GM18870 (cell line): ENCODE data around the gene UFM1.
"Not testable (repeated sequence)": the region's sequence is repeated elsewhere in the genome, so short reads cannot be mapped to it uniquely, and the experiment has no call there.

Source experiments
- ATAC-seq: cut with Tn5 transposase; IDR thresholded peaks from one replicate; pipeline ENCODE4 v1.9.1; 2021; ENCODE audit warnings: moderate library complexity; ENCODE audit not compliant: unreplicated experiment

The UFM1 gene

DNA sequence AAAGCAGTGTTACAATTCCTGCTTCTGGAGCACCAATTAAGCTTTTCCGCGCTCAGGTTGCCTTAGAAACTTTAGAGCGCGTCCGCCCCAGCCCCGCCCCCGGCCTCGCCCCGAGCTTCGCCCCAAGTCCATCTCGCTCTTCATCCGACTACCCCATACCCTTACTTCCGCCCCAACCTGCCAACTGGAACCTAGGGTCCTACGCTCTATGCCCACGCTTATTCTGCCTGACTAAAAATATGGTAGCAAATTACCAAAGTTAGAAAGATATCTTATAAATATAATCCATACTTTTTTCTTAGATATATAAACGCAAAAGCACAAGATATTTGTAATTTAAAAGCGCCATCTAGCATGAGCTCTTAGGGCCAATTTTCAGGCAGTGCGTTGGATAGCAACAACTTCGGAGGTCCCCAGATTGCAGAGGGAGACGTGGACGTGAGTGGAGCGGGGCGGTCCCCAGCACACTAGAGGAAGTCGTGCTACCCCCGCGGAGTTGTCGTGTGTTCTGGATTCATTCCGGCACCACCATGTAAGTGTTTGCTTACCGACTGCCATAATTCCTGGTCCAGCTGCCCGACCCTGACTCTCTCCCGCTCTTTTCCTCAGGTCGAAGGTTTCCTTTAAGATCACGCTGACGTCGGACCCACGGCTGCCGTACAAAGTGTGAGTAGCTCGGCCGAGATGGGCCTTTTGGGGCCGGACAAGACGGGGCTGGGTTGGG lies at the start of gene UFM1:
Gene UFM1 (plus strand): TSS at position 462 of the 724 bp plus-strand sequence. CDS start 69 bp downstream, at position 531.
- peak; percentile 92 for ATAC-seq

DNA sequence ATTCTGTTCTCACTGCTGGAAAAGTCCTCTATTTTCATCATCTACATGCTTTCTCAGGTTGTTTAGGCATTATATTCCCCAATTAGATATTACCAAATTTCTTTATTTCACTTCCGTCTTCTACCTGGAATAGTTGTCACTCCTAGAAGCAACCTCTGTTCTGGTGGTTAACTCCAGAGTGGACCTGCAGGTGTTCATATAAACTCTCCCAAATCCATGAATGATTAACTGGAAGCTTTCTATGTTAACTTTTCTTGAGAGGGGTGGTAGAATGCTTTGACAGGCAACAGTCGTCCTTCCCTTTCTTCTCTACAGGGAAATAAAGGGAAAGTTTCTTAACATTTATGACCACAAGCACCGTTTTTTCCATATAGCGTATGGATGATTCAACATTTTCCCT lies 48.4 kb upstream of the UFM1 start:
- ATAC-seq = no peak

DNA sequence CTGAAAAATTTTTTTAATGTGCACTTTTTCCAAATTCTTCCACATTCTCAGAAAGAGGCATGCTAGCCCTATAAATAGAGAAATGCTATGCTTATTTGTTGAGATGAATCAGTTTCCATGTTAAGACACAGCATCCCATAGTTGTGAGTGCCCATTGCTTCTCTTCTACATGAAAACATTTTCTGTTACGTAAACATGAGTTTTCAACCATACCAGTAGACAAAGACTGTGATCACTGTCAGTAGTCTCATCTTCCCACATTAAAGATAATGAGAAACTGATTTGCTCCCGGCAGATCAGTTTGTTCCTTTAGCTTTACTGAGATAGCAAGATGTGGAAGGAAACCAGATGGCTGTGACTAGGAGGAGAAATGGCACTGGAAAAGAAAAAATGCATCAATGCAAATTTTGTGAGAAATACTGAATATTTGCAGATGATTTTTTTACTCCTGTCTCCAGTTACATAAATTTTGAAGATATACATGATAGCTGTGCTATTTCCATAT lies 45.8 kb upstream of the UFM1 start:
- no peak for ATAC-seq

DNA sequence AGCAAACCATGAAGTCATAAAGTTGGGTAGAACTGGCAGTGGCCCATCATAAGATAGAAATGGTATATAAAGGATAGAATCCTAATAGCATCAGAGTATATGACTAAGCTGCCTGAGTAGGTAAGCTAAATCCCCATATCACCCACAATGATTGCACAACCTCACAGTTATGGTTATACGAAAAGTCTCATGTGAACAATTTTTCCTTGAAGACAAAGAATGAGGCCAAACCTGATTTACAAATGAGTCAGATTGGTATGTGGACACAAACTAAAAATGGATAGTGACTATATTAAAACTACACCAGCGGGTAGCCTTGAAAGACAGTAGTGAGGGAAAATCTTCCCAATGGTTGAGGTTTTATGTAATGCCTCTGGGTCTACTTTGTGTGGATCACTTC lies 40.9 kb upstream of the UFM1 start:
- no peak for ATAC-seq

DNA sequence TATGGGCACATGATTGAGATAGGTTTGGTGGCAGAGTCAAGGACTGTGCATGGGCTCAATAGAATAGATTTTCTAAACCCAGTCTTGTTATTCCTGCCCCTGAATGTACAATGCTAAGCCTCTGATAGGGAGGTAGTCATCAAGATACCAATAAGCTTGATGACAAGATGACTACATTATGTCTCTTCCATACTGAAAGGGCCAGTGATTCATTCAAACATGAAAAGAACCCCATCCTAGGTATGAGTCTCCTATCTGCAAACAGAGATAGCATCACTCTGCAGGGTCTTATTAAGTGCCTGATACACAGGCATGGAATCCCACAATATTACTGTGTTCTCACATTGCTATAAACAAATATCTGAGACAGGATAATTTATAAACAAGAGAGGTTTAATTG lies 40.3 kb upstream of the UFM1 start:
- ATAC-seq = no peak

DNA sequence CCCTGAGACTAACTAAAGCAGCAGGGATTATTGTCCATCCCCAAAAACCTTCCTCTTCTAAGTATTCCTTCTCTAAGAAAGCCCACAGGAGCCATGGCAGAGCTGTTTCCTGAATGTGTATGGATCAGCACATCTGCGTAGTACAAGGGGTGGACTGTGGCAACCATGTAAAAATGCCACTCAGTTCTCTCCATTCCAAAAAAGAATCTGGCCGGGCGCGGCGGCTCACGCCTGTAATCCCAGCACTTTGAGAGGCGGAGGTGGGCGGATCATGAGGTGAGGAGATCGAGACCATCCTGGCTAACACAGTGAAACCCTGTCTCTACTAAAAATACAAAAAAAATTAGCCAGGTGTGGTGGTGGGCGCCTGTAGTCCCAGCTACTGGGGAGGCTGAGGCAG lies 38.5 kb upstream of the UFM1 start:
- not testable (repeated sequence) for ATAC-seq

DNA sequence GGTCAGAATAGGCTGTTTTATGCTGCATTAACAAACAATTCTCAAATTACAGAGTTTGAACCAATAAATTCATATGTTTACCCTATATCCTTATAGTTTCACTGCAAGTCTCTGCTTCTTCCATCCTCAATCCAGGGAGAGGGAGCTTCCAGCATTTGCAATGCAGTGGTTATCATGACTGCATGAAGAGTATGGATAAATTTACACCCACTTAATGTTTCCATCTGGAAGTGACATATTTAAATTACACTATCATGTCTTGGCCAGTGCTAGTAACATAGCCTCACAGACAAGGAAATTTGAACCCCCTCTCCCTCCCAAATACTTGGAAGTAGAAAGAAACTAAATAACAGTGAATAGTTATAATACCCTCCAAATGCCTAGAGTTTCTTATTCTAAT lies 33.5 kb upstream of the UFM1 start:
- ATAC-seq = no peak

DNA sequence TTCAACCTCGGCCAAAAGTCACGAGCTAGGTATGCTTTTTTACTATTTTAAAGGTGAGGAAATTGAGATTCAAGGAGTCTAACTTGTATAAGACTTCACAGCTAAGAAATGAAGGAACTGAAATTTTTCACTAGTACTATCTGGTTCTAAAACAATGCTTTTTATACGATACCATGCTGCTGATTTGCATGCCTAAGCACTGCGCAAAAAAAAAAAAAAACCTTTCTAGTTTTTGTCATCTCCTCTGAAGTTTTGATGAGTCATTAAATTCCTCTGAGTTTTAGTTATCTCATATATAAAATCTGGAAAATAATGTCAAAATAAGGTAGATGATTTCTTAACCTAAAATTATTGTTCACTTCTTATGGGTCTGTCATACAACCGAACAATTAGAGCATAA lies 28.0 kb upstream of the UFM1 start:
- ATAC-seq = no peak

DNA sequence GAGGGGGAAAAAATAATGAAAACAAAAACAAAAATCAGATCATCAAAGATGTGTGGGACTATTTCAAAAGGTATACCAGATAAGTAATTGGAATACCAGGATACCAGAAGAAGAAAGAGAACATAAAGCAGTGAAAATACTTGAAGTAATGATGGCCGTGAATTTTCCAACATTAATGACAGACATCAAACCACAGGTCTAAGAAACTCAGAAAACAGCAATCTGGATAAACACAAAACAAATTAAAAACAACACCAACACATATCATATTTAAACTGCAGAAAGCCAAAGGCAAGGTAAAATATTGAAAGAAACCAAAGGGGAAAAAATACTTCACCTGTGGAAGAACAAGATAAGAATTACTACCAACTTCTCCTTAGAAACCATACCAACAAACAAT lies 24.2 kb upstream of the UFM1 start:
- no peak for ATAC-seq

DNA sequence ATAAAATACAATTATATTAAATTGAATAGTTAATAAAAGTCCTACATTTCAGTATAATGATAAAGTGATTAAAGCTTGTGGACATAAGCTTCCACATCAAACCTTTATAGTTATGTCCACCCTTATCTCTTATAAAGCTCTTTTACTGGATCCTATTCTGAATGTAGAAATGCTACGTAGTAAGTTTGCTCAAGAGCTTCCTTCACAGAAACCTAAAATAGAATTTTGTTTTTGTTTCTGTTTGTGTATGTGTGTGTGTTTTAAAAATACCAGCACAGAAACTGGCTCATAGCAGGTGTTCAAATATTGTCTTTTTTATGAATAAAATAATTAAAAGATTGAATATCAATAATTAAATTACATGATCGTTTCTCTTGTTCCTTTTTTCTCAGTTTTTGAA lies 21.0 kb upstream of the UFM1 start:
- no peak for ATAC-seq

DNA sequence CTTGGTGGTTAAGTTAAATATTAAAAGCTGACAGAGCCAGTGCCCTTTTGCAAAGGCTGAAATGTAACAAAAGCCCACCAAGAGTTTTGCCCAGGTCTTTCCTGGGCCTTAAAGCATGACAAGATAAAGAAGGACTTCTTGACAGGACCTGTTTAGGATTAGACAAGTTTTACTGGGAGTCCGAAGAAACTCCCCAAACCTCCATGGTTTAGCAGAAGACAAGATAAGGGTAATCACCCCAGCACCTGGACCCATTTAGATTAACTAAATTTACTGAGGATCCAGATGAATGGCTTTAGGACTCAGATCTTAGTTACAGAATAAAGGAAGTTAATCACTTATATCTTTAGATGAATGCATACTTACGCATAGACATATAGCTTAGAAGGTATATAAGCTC lies 14.8 kb upstream of the UFM1 start:
- ATAC-seq = no peak

DNA sequence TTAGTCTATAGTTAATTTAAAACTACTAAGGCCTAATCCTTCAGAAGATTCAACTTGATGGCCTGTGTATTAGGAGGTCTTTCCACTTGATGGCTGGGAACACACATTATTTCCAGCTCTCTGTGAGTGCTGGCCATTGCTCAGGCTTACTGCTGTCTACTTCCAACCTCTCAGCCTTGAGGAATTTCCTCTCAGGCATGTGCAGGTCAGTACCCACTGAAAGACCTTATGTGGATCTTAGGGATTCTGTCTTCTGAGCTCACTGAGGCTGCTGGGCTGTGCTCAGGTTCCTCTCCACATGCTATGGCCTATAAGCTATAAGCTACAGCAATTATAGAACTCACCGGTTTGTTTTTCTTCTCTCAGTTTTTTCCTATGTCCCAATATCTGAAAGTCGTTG lies 11.6 kb upstream of the UFM1 start:
- no peak for ATAC-seq

DNA sequence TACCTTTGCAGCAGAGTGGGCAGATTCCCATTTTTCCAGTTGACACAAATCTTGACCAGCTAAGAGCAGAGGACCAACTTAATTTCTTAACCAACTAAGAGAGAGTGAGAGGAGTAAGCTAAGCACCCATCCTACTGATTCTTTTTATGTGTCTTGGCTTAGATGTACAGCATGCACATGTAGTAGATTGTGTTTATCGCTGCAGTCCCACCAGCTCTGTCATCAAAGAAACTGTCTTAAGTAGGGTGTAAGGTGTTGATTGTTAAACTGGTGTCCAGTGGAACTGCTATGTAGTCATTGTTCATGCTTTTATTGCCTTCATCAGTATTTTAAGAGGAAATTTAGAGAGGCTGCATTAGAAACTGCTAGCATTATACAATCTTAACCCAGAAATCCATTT lies 9.0 kb upstream of the UFM1 start:
- ATAC-seq = no peak

DNA sequence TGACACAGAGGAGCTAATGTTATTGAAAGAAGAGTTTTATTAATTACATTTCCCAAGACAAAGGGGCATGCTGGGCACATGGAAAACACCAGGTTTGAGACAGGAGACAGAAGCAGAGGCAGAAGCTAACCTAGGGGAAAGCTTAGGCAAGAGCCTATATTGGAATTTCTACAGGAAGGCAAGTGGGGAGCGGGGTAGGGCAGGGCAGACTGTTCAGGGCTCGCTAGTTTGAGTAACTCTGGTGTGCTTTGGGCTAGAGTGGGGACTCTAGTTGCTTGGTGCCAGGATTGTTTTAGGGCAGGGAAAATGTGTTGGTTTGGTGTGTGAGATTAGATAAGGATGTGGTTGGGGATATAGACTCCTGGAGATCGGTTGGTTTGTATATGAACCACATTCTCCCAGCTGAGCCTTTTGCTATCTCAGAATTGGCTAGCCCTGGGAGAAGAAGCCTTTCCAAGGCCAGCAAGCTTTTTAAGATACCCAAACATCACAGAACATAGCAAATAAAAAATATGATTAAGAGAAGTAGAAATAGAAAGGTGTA lies 8.4 kb upstream of the UFM1 start:
- no peak for ATAC-seq

DNA sequence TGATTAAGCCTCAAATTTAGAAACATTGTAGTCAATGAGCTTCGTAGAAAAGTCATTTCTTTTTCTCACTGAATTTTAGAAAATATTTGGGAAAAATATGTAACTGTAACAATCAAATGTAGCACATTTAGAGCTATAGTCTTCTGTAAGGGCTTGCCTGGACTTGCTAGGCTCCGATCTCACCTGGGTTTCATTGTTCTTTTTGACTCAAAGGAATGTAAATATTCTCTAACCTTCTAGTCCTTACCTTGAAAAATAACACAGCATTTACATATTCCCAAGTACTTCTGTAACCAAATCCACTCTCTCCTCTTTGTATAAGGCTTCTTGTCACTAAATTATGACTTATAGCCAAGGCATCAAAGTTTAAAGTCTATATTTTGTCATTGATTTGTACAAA lies 2.9 kb upstream of the UFM1 start:
- ATAC-seq = no peak

DNA sequence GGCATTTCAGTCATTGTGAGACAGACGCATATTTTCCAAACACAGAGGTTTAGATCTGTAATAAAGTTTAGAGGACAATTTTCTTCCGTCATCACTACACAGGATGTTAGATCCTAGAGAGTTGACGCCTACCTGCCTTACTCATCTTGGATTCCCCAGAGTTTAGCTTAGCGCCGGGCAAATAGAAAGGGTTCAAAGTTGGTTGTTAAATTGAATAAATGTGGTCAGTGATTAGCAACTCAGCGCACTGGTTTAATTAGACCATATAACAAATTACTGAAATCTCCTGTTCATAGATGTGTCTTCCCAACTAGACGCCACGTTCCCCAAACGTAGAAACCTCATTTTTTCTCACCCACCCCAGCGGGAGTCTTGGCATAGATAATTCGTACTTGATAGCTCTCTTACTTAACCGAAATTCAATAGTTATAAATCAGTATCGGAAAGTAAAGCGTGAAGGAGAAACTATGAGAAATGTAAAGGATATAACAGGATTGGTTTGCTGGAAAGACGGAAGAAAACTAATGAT lies 726 bp upstream of the UFM1 start:
- ATAC-seq = peak; percentile 31

DNA sequence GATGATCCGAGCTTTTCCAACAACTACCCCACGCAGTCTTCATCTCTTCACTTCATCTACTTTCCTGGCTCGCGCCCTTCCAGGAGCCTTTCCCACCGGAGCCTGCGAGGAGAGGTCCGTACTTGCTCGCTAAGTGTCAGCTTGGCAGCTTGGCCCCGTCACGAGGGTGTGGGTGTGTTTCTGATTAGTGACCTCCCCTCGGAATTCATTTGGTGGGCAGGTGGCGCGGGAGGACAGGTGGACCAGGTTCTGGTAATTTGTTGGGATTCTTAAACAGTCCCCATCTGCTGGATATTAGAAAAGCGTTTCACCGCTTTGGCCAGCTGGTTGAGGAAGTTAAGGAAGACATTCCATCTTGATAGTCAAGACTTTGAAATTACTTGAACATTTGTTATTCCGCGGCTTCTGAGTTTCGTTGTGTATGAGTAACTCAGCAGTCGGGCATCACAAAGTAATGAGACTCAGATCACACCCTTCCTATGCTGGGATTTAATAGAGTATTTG lies 515 bp downstream of the UFM1 start:
- peak; percentile 34 for ATAC-seq

DNA sequence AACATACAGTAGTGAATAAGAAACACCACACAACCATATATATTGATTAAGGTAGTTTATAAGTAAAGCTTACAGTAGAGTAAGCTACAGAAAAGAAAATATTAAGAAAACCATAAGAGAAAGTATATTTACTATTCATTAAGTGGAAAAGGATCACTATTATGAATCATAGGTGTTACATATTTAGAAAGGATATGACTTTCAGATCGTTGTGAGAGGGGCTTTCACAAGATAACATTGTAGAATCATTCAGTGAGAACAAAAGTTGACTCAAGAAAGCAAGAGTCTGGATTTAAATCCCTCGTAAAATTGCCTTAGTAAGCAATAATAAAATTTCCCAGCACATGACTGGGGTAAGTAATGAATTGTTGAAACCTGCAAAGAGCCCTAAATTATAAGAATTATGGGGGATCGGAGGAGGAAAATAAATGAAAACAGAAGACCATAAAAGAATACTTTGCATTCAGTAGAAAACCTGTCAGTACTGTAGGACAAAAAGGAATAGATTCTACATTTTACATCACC lies 6.0 kb downstream of the UFM1 start:
- no peak for ATAC-seq

DNA sequence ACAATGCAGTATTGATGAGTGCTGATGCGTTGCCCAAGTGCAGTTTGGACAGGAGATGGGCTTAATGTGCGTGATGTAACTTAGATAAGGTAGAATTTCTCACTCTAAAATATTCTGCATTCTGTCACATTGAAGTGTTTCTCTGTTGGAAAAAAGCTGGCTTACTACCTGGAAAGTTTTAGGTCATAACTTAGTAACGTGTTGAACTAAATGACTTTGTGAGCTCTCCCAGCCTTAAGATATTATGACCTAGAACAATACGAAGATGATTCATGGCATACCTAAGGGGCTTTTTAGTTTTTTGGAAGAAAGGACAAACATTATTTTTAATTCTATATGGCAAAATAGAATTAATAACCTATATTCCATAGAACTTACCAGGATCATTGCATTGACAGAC lies 9.0 kb downstream of the UFM1 start:
- ATAC-seq = no peak

DNA sequence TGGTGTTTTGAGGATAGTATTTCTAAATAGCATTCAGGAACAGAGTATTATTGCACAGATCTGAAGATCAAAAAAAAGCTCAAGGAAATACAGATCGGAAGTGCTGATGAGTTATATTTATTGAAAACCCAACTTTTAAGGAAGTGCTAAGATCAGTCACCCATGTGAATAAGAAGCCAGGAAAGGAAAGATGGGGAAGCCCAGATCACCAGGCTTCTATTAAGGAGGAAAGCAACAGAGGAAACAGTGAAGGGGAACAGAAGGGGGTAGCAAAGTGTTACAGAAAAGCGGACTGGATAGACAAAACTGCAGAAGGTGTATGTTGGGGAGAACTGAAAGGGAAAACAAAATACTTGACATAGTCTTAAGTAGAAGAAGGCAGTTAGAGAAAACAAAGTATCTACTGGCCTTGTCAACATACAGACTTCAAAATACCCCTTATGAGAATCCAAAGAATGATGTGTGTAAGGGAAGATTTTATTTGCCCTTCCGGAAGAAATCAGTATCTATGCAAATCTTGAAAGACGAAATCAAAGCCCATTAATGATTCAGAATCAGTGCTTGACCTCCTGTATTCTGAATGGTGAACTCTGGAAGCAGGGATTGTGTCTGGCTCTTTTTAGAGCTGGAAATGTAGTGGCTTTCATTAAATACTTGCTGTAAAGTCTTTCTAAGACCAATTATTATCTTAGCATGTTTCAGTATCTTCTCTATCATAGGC lies 12.1 kb downstream of the UFM1 start:
- no peak for ATAC-seq

DNA sequence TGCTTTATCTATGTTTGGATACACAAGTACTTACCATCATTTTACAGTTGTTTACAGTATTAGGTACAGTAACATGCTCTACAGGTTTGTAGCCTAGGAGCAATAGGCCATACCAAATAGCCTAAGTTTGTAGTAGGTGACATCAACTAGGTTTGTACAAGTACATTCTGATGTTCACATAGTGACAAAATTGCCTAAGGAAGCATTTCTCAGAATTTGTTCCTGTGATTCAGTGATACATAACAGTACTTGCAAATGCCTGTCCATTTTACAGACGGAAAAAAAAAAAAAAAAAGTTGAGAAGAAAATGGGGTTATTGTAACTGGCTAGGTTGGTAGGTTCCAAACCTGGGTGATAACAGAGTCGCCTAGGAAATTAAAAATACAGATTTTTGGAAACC lies 13.6 kb downstream of the UFM1 start:
- ATAC-seq = no peak

DNA sequence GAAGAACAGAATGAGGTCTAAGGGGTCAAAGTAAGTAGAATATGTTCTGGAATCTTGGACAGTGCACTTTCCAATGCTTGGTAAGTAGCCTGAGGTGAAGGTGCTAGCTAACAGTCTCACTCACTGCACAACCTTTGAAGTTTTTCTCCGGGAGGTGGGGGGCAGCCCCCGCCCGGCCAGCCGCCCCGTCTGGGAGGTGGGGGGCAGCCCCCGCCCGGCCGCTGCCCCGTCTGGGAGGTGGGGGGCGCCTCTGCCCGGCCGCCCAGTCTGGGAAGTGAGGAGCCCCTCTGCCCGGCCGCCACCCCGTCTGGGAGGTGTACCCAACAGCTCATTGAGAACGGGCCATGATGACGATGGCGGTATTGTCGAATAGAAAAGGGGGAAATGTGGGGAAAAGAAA lies 14.1 kb downstream of the UFM1 start:
- not testable (repeated sequence) for ATAC-seq
